NCI-H69 (cell line): ENCODE data around the gene HINFP.
"Not testable (repeated sequence)": the region's sequence is repeated elsewhere in the genome, so short reads cannot be mapped to it uniquely, and the experiment has no call there.

Experiments
- DNase-seq: peaks from one replicate; lab custom pipeline; 2025; lab: John Stamatoyannopoulos, UW

HINFP gene

DNA sequence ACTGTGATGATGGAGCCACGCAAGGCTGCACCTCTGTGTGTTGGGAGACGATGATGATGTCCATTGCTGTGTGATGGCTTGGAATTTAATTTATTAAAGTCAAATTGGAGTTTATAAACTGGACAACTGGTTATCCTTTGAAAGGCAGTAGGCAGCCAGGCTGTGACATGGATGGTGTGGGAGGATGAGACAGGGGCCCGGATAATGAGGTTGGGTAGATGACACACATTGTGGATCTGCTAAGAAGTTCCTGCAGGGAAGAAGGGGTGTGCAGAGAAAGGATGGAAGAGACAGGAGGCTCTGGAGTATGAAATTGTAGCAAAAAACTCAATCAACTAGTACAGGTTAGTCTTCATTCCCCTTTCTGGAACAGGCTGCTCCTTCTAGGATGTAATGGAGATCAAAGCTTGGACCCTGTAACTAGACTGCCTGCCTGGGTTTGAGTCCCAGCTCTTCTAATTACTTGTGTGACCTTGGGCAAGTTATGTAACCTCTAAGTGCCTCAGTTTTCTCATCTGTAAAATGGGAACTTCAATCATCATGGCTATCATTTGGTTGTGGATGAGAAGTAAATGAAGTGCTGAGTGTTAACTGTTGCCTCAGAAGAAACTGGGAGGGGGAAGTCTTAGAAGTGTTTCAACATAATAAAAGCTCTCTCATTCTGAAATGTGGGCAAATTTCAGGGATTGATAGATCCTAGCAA is 4.2 kb upstream of the HINFP start:
- DNase-seq = no peak

DNA sequence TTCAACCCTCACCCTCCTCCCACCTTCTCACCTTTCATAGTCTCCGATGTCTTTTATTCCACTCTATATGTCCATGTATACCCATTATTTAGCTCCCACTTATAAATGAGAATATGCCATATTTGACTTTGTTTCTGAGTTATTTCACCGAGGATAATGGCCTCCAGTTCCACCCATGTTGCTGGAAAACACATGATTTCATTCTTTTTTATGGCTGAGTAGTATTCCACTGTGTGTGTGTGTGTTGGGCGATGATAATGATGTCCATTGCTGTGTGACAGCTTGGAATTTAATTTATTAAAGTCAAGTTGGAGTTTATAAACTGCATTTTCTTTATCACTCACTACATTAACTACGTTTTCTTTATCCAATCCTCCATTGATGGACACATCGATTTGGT is 3.2 kb upstream of the HINFP start:
- no peak for DNase-seq

DNA sequence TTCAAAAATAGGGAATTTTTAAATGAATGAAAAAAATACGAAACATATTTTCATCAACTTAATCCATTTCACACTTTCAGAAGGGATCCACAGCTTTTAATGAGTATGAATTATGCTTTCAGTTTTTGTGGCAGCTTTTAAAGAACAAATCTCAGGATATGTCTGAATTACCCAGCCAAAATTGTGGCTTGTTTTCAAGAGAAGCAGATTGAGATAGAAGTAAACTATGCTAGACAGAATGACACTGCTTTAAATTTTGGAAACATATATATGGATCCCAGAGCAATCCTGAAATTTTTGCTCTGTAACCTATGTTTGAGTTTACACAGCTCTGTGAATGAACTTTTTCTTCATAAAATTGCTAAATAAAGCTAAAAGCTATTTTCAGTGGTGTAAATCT is 2.4 kb upstream of the HINFP start:
- no peak for DNase-seq

DNA sequence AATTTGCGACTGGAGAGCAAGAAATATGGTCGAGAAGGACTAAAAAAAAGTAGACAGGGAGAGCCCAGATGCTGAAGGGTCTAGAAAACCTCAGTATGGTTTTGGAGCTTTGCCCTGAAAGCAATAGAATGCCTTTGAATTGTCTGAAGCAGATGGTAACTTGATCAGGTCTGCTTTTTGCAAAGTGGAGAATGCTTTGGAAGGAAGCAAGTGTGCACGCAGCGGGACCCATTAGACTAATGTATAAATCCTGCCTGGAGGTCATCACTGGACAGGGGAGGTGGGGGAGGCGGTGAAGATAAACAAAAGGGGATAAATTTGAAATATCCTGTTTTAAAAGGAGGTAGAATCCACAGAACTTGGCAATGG is 757 bp upstream of the HINFP start:
- DNase-seq = peak; percentile 96

DNA sequence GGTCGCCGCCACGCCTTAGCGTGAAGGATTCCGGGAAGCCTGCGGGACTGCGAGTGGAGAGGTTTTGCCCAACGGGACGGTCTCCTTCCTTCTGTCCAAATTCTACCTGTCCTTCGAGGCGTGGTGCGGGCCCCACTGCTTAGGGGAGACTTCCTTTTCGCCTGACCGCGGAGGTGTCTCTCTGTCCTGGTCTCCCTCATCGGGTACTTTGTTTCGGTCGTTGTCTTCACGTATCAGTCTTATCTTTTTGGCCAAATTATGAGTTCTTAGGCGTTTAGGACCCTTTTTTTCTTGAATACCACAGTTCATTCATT is 388 bp downstream of the HINFP start:
- no peak for DNase-seq

DNA sequence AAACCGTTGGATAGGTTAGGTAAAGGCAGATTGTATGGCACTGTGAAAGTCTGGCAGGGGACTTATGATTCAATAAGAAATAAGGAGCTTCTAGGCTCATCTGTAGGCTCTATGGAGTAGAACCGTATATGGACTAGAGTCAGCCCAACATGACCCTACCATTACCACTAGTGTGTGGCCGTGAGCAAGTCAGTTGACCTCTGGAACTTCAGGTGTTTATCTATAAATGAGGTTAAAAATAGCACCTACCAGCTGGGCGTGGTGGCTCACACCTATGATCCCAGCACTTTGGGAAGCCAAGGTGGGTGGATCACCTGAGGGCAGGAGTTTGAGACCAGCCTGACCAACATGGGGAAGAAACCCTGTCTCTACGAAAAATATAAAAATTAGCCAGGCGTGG is 4.4 kb downstream of the HINFP start:
- DNase-seq = no peak

DNA sequence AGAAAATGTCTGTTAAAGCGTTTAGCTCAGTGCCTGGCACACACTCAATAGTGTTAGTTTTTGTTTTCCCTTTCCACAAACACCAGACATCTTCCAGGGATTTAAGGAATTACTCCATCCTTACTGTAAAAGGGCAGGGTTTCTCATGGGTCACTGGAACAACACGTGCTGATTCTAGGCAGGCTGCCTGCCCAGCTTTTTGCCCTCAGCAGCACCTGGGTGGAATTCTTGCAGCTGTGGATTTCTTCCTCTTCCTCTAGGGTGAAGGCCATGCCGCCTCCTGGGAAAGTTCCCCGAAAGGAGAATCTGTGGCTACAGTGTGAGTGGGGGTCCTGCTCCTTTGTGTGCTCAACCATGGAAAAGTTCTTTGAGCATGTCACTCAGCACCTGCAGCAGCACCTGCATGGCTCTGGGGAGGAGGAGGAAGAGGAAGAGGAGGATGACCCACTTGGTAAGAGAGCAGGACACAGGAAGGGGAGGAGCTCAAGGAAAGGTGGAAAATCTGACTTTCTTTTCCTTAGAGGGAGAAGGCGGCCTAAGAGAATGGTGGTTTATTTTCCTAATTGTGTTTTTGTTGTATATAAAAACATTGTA is 5.4 kb downstream of the HINFP start:
- DNase-seq = no peak

DNA sequence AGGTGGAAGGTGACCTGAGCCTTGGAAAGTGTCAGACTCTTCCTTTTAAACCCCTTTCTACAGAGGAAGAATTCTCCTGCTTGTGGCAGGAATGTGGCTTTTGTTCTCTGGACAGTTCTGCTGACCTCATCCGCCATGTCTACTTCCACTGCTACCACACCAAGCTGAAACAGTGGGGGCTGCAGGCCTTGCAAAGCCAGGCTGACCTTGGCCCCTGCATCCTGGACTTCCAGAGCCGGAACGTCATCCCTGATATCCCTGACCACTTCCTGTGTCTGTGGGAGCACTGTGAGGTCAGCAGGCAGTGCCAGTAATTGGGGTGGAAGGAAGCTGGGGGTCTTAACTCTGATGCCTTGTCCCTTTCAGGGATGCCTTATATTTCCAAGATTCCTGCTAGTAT is 9.3 kb downstream of the HINFP start:
- DNase-seq = no peak

DNA sequence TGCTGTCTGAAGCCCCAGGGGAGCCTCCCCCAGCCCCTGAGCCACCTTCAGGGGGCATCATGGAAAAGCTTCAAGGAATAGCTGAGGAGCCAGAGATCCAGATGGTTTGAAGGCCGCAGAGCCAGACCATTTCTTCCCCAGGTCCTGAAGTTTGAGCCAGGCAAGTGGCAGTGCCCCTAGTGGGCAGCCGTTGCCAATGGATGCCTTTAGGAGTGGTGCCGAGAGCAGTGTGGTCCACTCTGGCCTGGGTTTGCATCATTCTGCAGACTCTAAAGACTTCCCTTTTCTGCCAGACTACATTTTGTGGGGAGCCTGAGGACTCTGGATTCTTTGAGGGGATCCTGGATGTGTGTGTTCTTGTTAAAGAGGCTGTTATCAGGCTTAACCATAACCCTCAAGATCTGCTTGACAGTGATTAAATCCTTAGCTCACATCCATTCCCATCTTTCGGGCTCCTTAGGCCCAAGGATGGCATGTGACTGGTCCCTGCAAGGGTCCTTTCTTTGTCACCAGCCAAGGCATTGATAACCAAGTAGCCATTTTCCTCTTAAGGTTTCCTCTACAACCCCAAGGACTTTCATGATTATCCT is 13.1 kb downstream of the HINFP start:
- DNase-seq = peak; percentile 17

DNA sequence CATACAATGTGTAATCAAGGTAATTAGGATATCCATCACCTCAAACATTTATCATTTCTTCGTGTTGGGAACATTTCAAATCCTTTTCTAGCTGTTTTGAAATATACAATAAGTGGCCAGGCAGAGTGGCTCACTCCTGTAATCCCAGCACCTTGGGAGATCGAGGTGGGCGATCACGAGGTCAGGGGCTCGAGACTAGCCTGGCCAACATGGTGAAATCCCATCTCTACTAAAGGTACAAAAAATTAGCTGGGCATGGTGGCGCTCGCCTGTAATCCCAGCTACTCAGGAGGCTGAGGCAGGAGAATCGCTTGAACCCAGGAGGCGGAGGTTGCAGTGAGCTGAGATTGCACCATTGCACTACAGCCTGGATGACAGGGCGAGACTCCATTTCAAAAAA is 17.9 kb downstream of the HINFP start:
- not testable (repeated sequence) for DNase-seq

DNA sequence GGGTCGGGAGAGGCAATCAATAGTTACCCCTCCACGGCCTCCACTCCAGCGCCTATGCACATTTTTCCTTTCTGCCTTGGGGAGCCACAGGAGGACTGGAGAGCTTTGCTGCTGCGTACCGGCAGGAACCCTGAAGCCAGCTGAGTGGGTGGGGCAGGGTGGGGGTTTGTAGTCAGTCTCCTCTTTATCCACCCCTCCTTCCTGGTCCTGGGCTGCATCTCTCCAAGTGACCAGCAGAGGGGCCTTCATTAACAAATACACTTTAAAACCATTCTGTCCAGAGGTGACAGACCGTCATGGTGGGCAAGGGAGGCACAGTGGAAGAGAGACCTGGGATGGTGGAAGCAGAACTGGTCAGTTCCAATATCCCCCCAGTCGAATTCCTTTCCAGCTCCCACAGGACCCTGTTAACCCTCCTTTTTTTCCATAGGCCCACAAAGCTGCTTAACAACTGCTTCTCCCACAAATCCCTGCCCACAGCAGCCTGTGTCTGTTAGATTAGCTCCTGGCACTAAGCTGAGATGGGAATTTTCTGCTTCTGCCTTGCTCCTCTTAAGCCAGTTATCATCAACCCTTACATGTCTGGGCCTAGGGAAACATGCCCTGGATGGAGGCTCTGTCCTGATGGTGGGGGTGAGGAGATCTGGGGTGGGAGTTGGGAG is 23.6 kb downstream of the HINFP start:
- peak; percentile 89 for DNase-seq

DNA sequence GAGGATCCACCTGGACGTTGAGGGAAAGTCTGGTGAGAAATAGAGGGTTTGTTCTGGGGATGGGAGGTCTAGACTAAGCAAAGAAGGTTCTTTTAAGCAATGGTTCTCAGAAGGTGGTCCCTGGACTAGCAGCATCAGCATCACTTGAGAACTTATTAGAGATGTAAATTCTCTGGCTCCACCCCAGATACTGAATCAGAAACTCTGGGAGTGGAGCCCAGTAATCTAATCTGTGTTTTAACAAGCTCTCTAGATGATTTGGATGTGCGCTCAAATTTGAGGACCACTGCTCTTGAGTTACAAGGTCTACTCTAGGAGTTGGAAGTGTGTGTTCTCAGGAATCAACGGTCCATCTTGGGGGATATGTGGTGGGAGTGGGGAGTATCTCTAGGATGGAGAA is 24.2 kb downstream of the HINFP start:
- DNase-seq = no peak

DNA sequence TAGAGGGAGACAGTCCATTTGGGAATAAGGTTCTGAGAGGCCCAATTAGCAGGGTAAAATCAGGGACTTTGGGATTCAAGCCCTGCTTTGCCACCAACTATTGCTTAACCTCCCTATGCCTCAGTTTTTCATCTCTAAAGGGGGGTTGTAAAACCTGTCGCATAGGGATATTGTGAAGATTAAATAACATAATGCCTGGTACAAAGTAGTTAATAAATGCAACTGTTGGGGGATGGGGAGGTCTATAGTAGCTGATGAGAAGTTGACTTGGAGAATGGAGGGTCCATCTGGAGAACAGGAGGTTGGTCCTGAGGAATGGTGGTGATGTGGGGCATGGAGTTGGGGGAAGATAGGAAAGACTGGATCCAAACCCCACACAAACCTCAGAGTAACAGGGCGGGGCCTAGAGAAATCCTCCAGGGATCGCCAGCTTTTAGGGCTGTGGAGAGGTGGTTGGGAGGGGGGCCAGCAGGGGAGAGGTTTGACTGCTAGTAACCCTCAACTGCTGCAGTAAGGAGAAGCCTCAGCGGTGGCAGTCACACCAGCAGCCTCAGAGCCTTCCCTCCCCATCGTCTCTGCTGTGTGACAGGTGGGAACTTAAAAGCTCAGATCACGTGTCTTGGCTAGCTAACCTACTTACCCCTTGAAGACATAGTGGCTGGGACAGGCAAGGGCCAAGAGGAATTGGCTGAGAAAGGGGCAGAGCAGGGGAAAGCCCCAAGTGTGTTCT is 26.4 kb downstream of the HINFP start:
- peak; percentile 57 for DNase-seq

DNA sequence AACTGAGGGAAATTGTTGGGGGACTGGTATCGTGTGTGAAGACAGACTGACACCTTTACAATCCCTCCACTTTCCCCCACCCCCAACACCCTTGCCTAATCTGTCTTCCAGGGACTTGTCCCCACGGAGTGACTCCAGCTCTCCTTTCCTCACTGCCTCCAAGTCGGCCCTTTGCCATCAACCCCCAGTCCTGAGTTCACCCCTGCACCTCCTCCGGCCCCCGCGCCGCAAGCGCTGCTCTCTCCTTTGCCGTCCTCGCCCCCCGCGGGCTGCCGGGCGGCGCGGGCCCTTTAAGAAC is 27.3 kb downstream of the HINFP start:
- DNase-seq = no peak

DNA sequence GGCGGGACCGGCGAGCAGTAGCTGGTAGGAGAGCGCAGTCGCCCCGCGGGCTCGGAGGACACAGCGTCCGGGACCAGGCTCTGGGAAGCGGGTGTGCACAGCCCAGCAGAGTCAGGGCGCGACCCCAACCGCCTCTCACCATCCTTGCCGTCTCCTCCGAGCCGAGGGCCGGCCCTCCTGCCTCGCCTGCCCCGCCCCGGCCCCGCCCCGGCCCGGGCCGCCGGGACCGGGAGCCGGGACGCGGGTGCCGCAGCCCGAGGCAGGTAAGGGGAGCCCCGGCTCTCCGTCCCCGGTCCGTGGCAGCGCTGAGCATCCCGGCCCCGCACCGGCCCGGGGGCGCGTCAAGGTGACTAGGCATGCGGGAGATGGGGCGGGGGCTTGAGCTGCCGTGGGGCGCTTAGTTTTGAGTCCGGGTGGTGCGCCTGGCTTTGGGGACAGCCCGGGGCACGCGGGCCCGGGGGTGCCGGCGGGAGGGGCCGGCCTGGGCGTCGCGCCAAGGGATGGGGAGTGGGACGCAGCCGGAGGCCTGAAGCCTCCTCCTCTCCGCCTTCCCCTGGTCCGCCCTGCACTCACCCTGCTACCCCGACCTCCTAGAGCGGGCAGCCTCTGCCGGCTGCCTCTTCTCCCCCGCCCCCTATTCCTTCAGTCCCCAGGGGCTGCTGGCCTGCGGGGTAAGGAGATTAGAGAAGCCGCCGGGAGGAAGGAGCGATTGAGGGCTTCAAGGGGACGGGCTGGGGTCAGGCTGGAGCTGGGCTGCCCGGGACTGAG is 27.8 kb downstream of the HINFP start, which contains the start of gene ABCG4:
Gene ABCG4, plus strand, starts transcription at position 35 of the 768 bp plus-strand sequence. CDS start 914 bp downstream, outside the sequence.
- DNase-seq = peak; percentile 68

DNA sequence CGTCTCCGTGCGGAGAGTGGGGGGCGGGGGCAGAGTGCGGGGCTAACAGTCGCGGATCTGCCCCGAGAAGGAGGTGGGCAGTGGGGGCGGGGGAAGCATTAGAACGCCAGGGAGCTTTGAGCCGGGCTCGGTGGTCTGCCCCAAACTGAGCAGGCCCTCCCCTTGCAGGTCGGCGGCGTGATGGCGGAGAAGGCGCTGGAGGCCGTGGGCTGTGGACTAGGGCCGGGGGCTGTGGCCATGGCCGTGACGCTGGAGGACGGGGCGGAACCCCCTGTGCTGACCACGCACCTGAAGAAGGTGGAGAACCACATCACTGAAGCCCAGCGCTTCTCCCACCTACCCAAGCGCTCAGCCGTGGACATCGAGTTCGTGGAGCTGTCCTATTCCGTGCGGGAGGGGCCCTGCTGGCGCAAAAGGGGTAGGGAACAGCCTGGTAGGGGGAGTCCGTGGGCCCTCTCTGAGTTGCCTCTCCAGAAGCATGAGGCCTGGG is 28.5 kb downstream of the HINFP start:
- no peak for DNase-seq

DNA sequence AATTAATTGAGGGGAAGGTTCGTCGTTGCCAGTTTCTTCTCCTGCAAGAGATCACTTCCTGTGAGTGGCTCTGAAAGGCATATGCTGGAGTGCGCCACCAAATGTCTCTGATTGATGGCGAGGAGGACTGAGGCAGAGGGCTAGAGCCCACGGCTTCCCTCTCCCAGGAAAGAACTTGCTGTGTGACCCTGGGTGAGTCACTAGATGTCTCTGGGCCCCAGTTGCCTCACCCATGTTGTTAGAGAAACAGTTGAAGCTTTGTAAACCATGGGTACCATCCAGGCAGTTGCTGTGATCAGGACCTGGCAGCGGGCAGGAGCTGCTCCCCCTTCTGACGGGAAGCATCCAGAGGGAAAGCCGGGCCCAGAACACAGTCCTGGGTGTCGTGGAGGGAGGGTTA is 30.7 kb downstream of the HINFP start:
- DNase-seq = no peak

DNA sequence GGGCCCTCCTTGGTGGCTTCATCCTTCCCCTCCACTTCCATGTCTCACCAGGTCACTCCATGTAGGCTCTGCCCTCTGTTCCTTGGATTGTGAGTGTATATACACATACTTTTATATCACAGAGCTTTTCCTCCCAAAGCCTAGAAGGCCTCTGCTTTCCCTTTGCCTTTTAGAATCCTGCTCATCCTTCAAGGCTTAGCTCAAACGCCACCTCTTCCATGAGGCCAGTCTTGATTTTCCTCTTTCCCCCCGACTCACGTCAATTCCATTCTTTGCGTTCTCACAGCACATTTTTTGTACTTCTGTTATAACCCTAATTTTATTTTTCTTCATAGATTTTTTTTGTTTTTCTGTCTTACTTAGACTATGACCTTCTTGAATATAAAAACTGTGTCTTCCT is 31.2 kb downstream of the HINFP start:
- DNase-seq = no peak

DNA sequence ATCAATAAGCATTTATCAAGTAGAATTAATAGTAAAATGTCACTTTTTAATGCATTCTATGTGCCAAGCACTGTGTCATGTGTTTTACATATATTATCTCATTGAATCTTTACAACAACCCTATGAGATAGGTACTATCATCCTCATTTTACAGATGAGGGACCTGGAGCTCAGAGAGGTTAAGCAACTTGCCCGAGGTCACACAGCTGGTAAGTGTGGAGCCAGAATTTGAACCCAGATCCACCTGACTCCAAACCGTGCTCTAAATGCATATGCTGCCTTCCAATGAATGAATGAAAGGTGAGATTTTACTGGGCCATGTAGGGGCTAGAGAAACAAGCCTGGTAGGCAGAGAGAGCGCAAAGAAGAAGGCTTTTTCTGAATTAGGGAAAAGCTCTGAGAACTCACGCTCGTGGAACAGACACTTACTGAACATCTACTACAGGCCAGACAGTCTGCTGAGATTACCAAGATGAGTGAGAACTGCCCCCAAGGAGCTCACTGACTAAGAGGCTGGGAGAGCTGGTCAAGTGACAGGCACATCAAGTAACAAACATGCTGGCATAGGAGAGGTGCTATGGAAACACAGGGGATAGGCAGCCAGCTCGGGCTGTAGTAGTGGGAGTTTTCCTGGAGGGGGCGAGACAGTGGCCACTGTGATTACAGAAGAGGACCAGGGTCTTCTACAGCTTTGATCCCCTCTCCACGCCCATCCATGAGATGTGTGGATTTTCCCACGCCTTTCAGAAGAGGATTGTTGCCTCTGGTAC is 31.9 kb downstream of the HINFP start:
- no peak for DNase-seq

DNA sequence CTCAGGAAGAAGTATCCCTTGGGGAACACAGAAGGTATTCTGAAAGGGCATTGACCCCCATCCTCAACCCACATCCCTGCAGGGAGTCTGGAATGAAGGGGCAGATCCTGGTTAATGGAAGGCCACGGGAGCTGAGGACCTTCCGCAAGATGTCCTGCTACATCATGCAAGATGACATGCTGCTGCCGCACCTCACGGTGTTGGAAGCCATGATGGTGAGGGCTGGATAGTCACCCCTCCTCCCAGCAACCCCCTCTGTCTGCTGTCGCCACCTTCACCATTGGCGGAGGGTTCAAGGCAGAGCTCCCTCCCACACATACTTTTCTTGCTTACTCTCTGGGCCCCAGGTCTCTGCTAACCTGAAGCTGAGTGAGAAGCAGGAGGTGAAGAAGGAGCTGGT is 32.8 kb downstream of the HINFP start:
- no peak for DNase-seq
